HG02623 (cell line): ENCODE measurements around the gene FTSJ3.
"Not testable (repeated sequence)": the region's sequence is repeated elsewhere in the genome, so short reads cannot be mapped to it uniquely, and the experiment has no call there.

ENCODE experiments used
- ATAC-seq: cut with Tn5 transposase; IDR thresholded peaks from one replicate; pipeline ENCODE4 v1.9.1; 2021; ENCODE audit warnings: moderate library complexity; ENCODE audit not compliant: unreplicated experiment

Gene FTSJ3

DNA sequence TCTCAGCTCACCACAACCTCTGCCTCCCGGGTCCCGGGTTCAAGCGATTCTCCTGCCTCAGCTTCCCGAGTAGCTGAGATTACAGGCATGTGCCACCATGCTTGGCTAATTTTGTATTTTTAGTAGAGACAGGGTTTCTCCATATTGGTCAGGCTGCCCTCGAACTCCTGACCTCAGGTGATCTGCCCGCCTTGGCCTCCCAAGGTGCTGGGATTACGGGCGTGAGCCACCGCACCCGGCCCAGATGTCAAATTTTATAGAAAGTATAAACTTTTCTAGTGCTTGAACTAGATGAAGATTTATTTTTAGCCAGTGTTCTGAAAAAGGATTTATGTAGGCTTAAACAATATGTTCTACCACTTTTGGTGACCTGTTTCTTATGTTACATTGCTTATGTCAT, 31.1 kb downstream of the FTSJ3 start:
- ATAC-seq, result not testable (repeated sequence)

DNA sequence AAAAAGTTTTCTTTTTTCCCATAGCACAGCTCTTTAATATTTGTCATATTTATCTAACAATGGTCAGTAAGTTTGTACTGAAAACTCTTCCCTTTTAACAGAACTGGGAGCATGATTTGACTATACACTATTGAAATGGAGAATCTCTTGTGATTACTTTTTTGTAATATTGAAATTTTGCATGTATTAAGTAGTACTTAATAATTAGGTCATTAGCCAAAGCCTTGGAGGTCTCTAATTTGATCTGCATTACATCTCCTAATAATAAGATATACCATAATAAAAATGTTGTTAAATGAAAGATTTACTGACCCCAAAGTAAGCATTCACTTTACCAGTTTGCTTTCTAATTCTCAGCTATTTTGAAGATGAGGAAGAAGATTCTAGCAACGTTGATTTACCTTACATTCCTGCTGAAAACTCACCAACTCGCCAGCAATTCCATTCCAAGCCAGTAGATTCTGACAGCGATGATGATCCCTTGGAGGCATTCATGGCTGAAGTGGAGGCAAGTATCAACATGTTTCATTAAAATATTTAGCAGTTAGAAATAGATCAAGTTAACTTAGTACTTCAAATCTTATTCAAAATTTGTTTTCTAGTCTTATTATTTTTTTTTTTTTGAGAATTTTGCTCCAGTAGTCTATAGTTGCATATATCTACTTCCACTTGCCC, 35.3 kb downstream of the FTSJ3 start:
- no peak for ATAC-seq

DNA sequence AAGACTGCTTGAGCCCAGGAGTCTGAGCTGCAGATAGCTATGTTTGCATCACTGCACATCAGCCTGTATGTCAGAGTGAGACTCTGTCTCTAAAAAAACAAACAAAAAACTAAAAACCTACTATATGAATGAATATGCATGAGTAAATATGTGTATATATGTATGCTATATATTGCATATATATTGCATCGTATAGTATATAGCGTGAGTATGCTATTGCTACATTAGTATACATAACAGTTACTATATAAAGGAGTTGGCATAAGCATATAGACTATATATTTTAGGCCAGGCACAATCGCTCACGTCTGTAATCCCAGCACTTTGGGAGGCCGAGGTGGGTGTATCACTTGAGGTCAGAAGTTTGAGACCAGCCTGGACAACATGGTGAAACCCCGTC, 37.4 kb downstream of the FTSJ3 start:
- no peak for ATAC-seq

DNA sequence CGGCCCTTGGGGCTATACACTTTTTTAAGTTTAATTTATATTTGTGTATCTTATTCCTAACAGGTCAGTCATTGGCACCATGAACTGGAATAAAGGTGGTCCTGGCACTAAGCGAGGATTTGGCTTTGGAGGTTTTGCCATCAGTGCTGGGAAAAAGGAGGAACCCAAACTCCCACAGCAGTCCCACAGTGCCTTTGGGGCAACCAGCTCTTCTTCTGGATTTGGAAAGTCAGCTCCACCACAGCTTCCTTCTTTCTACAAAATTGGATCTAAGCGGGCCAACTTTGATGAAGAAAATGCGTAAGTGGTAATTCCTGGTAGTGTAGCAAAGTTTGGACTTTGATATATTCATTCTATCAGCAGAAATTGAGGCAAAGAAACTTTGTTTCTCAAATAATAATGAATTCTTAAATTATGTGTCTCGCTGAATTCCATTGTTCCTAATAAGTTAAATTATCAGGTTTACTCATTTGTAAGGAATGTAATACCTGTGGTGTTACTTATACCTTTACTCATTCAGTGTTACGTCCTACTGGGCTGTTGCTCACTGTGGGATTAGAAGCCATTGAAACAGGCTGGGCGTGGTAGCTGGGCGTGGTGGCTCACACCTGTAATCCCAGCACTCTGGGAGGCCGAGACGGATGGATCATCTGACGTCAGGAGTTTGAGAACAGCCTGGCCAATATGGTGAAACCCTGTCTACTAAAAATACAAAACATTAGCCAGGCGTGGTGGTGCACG, 40.3 kb downstream of the FTSJ3 start:
- ATAC-seq, result no peak

DNA sequence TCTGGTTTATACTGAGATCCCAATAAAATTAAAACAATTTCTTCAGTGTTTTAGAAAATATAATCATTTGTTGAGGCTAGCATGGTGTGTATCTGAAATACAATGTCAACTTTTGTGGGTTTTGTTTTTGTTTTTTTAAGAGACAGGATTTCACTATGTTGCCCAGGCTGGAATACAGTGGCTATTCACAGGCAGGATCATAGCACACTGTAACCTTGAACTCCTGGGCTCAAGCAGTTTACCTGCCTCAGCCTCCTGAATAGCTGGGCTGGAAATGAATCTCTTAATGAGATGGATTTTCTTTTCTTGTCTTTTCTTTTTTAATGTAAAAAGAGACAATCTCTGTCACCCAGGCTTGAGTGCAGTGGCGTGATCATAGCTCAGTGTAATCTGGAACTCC, 41.3 kb downstream of the FTSJ3 start:
- no peak for ATAC-seq

DNA sequence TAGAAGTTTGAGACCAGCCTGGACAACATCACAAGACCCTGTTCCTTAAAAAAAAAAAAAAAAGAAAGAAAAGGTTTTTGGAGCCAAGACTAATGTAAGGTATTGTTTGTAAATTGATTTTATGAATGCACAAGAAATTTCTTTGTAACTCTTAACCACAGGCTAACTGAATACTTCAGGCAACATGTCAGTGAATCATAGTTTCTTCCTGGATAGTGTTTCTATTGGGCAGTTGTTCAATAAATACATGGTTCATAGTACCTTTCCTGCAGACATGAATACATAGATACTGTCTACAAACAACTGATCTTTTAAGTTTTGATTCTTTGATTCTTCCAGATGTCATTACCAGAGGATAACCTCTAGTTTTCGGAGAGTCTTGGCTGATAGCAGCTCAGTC, 41.9 kb downstream of the FTSJ3 start:
- no peak for ATAC-seq

DNA sequence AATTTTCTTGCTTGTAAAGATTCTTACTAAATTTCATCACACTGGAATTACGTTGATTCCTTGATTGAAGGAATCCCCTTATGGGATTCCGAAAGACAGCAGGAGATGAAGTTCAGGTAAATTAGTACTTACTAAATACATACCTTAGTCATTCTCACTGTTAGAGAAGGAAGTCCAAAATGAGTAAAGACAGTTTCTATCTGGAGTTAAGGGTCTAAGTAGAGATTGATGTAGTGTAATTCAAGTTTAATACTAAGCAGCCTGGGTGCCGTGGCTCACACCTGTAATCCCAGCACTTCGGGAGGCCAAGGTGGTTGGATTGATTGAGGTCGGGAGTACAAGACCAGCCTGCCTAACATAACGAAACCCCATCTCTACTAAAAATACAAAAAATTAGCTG, 43.9 kb downstream of the FTSJ3 start:
- no peak for ATAC-seq

DNA sequence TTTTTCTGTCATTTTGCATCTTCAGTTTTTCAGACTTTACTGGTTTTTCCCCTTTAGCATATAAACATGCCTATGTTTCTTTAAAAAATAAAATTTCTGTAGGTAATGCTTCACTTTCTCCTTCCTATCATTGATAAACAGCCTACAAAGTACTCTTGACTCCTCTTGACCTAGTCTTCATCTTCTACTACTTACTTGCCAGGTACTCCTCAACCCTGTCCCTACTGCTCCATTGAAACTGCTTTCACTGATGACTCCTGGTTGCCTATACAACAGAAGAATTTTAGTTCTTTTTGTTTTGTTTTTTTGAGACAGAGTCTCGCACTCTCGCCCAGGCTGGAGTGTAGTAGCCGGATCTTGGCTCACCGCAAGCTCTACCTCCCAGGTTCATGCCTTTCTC, 46.5 kb downstream of the FTSJ3 start:
- no peak for ATAC-seq

DNA sequence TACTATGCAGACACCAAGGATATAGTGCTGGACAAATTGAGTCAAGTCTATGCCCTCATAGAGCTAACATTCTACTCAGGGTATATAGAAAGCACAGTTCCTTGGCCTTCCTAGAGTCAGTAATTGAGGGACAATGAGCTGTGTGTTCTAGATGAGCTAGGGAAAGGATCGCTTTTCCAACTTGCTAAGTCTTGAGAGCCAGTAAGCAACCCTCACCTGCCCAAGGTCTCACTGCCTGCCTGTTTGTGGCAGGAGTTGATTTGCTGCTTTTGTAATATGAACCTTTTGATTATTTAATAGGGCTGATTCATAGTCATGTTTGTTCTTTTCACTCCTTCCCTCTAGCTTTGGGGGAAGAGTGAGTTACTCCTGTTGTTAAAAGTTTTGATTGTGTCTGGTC, 47.0 kb downstream of the FTSJ3 start:
- no peak for ATAC-seq

DNA sequence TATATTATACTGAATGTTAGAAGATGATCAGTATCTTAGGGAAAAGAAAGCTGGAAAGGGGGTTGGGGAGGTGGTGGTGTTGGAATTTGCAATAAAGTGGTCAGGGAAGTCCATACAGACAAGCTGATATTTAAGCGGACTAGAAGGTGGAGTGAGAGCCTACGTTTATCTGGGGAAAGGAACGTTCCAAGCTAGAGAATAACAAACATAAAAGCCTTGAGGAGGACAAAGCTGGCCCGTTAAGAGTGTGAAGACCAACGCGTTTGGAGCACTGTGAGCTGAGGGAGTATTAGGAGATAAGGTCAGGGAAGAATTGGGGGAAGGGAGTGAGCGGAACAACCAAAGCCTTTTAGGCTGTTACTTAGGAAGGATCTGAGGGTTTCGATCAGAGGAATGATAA, 52.0 kb downstream of the FTSJ3 start:
- ATAC-seq, result no peak

DNA sequence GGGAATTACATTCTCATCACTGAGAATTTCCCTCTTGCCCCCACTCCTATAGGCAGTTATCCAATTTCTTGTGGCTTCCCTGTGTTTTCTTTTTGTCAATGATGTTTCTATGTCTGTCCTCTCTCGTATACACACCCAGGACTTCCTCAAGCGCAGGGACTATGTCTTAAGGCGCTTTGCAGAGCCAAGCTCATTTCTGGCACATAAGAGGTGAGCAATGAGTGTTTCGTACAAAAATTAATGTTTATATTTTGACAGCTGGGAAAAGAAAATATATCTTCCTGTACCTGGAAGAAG, 52.5 kb downstream of the FTSJ3 start:
- no peak for ATAC-seq

DNA sequence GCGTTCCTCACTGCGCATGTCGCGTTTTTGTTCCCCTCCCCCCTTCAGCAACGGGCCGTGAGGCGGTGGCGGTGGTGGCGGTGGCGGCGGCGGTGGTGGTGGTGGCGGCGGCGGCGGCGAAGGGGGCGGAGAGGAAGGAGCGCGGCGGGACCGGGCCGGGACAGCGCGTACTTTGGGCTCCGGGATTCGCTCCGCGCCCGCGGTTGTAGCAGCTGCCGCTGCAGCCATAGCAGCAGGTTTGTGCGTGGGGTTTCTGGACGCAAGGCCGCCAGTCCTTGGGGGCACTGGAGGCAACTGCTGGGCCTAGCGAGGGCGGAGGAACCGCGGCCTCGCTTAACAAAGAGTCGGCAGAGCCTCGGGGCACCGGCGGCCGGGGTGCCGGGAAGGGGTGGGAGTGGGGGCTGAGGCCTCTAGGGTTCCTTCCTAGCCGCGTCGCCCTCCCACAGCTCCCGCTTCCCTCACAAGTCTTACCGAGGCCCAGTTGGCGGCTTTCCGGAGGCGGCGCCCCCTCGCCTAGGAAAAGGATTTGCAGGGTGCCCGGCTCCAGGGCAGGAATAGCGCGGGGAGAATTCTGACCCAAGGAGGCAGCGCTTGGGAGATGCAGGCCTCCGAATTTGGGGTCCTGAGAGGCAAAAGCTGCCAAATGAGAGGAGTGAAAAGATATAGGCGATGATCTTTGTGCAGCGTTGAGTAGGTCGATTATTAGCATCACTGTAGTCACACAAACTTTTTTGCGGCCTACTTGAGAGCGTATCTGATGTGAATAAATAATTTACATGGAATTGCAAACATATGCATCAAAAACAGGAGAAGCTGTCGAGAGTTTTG, 53.1 kb downstream of the FTSJ3 start, which contains the start of gene DDX42:
TSS of gene DDX42 (plus strand) at position 30 of the 828 bp plus-strand sequence. CDS start 12,880 bp downstream, outside the sequence.
- ATAC-seq, result peak; percentile 2

DNA sequence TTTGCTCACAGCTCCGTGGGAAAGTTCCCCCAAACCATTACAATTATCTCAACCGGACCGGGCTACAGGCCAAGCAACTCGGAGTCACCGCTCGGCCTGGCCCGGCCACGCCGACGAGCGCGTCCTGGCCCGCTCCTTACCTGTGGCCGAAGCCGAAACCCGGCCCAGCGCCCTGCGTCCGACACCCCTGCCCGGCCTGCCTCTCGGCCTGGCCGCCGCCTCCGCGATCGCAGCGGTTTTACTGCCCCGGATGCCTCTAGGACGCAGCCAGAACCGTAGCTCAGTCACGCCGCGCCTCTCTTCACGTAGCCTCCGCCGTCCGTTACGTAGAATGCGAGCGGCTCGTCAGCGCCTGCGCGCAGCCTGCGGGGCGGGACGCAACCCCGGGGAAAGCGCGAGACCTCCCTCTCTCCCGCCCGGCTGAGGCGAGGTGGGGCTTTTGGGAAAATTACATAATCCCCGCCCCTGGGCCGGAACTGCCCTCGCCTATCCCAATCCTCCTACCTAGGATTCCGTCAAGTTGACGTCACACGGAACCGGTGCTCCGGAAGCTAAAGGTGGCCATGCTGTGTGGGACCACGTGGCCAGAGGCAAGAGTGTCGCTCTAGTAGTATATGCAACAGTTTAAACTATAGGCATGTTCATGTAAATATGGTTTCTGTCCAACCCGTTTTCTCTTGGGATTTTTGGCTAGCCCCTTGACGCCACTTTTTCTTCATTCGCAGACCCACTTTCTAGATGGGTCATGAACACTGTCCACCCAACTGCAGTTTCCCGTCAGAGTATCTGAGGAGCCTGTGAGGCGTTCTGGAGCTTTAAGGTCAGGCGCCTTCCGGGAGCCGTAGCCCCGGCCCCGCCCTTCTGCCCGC, 54.0 kb downstream of the FTSJ3 start, which contains the start of gene CCDC47:
TSS of gene CCDC47 (minus strand) at position 326 of the 869 bp plus-strand sequence. CDS start 7,422 bp downstream, outside the sequence.
- ATAC-seq, result peak; percentile 76

DNA sequence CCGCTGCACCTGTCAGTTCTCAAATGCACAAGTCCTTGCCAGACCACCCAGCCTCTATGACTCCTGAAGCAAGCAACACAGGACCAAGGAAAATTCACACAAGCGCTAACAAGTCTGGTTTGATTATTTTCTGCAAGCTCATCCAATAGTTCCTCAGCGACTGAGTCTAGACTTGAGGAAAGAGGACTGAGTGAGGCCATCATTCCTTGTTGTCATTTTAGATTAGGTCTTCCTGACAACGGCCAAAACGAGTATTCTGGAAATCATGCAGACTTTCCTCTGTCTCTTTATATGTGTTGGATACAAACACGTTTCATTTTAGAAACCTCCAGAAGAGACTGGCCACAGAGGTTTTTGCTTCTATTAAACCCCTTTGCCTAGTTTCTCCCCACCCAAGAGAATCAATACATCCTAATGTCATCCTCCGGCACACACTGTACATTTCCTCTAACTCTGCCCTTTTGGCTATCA, 54.6 kb downstream of the FTSJ3 start:
- no peak for ATAC-seq
